KBM-7 (cell line): Measurements from ENCODE around the gene UGT2A1.
"Not testable (repeated sequence)": the region's sequence is repeated elsewhere in the genome, so short reads cannot be mapped to it uniquely, and the experiment has no call there.

ENCODE experiments used
- DNase-seq: peaks from one replicate; pipeline ENCODE4 v3.0.0-alpha.2; 2015
- in situ Hi-C: fragments of 300-500 bp; cut with MboI; formaldehyde crosslinking; loops from 2 replicates; pipeline ENCODE4 v1.14.3; 2020; ENCODE audit warnings: low sequenced_read_pairs, low pct_unique_long_range_greater_than_20kb, mixed read lengths

The UGT2A1 gene

GRCh38 chr4:69653147-69653546, at the start of gene UGT2A1:
UGT2A1 (minus strand) TSS chr4:69653247; CDS start chr4:69647644, 5,603 bp downstream.
- in situ Hi-C loops = no loop called here
- no peak for DNase-seq

GRCh38 chr4:69702201-69702600, 49.2 kb upstream of the UGT2A1 start:
- no peak for DNase-seq
- in situ Hi-C loops = no loop called here

DNA sequence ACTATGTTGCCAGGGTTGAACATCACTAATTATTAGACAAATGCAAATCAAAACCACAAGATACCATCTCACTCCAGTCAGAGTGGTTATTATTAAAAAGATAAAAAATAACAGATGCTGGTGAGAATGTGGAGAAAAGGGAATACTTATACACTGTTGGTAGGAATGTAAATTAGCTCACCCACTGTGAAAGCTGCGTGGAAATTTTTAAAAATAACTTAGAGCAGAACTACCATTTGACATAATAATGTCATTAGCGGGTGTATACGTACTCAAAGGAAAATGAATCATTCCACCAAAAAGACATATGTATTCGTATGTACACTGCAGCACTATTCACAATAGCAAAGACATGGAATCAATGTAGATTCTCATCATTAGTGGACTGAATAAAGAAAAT, 48.6 kb upstream of the UGT2A1 start:
- in situ Hi-C loops = no loop called here
- no peak for DNase-seq

DNA sequence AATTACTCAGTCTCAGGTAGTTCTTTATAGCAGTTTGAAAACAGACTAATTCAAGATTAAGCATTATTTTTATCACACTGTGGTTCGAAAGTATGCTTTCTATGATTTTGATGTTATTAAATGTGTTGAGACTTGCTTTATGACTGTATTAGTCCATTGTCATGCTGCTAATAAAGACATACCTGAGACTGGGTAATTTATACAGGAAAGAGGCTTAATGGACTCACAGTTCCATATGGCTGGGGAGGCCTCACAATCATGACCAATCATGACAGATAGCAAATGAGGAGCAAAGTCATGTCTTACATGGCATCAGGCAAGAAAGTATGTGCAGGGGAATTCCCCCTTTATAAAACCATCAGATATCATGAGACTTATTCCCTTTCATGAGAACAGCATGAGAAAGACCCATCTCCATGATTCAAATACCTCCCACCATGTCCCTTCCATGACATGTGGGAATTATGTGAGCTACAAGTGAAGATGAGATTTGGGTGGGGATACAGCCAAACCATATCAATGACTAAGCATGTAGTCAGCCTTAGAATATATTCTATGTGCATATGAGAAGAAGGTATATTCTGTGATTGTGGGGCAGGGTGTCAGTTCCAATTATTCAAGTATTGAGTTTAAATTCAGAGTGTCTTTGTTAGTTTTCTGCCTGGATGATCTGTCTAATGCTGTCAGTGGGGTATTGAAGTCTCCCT, 44.6 kb upstream of the UGT2A1 start:
- no peak for DNase-seq

GRCh38 chr4:69689599-69689998, 36.6 kb upstream of the UGT2A1 start:
- in situ Hi-C loops = no loop called here
- peak; percentile 42 for DNase-seq

More for the DNA sequence above, 44.6 kb upstream of the UGT2A1 start:
- in situ Hi-C loops = loop anchor here (10.0 kb wide), 1 partner anchor 187 kb away; no protein-coding TSS in a partner anchor

GRCh38 chr4:69684804-69685203, 31.8 kb upstream of the UGT2A1 start:
- in situ Hi-C loops = no loop called here
- no peak for DNase-seq

DNA sequence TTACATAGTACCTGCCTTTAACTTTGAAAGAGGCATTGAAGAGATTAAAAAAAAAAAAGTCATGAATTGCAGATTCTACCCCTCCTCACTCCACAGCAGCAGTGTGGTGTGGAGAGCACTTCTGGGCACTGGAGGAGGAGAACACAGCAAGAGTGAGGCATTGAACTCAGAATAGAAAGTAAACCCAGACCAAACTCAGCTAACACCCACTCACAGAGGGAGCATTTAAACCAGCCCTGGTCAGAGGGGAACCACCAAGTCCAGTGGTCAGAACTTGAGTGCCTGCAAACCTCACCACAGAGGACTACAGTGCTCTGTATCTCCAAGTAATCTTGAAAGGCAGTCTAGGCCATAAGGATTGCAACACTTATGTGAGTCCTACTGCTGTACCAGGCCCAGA, 15.6 kb upstream of the UGT2A1 start:
- DNase-seq = no peak
- in situ Hi-C loops = no loop called here

GRCh38 chr4:69664009-69664408, 11.0 kb upstream of the UGT2A1 start:
- in situ Hi-C loops, DNase-seq: not testable (repeated sequence)

DNA sequence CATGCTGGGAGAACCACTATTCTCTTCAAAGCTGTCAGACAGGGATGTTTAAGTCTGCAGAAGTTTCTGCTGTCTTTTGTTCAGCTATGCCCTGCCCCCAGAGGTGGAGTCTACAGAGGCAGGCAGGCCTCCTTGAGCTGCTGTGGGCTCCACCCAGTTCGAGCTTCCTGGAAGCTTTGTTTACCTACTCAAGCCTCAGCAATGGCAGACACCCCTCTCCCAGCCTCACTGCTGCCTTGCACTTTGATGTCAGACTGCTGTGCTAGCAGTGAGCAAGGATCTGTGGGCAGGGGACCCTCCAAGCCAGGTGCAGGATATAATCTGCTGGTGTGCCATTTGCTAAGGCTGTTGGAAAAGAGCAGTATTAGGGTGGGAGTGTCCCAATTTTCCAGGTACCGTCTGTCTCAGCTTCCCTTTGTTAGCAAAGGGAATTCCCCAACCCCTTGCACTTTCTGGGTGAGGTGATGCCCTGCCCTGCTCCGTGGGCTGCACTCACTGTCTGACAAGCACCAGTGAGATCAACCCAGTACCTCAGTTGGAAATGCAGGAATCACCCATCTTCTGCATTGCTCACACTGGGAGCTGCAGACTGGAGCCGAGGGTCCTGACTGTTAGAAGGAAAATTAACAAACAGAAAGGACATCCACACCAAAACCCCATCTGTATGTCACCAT, 8.2 kb upstream of the UGT2A1 start:
- in situ Hi-C loops = not testable (repeated sequence)

DNA sequence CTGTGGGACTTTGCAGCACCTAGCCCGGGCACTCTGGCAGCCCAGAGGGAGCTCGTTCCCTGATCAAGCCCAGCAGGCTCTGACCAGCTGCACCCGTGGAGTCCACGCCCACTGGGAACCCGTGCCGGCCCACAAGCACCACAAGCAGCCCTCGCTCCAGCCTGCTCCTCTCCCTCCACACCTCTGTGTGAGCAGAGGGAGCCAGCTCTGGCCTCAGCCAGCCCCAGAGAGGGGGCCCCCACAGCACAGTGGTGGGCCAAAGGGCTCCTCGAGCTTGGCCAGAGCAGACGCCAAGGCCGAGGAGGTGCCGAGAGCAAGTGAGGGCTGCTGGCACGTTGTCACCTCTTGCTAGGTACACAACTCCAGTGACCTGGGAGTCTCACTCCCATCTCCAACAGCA, 5.1 kb upstream of the UGT2A1 start:
- in situ Hi-C loops = no loop called here
- DNase-seq = no peak

More for the DNA sequence above, 8.2 kb upstream of the UGT2A1 start:
- not testable (repeated sequence) for DNase-seq

- DNase-seq = no peak
- in situ Hi-C loops = no loop called here
These were observed 3.7 kb upstream of the UGT2A1 start for GRCh38 chr4:69656653-69657158.

DNA sequence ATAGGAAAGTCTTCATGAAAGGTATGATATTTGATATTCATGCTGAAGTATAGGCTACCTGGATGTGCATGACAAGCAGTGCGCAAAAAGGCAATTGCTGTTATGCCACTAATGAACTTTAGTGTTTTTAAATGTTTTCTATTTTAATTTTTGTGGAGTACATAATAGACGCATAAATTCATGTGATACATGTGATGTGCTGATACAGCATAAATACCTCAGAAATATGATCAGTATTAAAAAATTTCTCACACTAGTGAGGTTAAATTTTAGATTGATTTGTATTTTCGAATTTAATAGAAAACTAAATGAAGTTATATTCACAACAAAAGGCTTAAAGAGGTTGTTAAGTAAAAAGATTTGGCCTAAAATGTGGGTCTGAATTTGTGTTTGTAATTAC, 2.2 kb downstream of the UGT2A1 start:
- DNase-seq = no peak
- in situ Hi-C loops = no loop called here

DNA sequence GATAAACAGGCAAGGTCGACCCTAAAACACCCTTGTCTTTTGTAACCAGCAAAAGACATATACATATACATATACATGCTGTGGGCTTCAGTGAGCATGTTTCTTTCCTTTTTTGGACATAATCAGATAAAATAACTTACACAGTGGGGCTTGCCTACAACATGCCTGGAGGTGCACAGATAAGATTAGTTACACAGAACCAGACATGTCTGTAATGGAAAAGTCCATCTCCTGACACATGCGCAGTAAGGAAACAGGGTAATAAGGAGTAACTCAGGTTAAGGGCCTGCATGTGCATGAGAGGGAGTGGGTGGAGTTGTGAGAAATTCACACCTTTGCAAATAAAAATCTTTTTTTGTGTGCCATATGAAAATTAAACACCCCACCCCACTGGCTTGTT, 3.4 kb downstream of the UGT2A1 start:
- in situ Hi-C loops = no loop called here
- peak; percentile 4 for DNase-seq

GRCh38 chr4:69649207-69649606, 3.8 kb downstream of the UGT2A1 start:
- DNase-seq = no peak
- in situ Hi-C loops = no loop called here

DNA sequence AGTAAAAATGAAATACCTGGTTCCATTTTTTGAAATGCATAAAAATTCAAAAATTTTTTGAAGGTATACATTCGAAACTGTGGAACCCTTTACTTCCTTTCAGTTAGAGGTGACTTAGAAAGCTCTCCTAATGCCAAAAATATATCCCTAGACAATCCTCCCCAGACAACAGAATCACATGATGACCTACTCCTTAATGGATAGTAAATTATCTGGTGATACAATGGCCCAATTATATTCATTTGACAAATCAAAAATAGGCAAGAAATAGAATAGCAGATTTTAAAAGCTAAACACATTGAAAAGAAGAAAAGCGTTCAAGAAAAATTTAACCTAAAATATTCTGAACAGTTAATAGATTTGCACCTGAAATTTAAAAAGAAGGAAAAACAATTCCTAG, 10.1 kb downstream of the UGT2A1 start:
- in situ Hi-C loops = no loop called here
- DNase-seq = no peak

DNA sequence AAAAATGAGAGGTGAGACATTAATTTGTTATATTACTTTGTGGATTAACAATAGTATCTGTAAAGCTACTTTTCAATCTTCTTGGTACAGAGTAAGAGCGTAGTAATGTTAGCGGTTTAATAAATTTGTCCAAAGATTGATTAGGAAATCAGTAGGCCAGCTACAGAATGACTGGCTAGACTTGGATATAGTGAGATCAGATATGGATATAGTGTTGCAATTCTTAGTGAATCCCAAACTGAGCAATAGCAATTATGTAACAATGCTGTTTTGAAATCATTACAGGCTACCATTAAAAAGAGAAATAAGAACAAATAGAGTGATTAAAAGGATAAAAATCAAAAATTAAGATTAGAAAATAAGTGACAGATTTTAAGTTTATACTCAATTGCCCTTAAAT, 12.8 kb downstream of the UGT2A1 start:
- no peak for DNase-seq
- in situ Hi-C loops = no loop called here

- no peak for DNase-seq
- in situ Hi-C loops = no loop called here
These were observed 13.5 kb downstream of the UGT2A1 start, which contains the start of gene UGT2A2 for GRCh38 chr4:69639542-69639941. UGT2A2 (minus strand) TSS chr4:69639642; CDS start chr4:69639640, 2 bp downstream.

DNA sequence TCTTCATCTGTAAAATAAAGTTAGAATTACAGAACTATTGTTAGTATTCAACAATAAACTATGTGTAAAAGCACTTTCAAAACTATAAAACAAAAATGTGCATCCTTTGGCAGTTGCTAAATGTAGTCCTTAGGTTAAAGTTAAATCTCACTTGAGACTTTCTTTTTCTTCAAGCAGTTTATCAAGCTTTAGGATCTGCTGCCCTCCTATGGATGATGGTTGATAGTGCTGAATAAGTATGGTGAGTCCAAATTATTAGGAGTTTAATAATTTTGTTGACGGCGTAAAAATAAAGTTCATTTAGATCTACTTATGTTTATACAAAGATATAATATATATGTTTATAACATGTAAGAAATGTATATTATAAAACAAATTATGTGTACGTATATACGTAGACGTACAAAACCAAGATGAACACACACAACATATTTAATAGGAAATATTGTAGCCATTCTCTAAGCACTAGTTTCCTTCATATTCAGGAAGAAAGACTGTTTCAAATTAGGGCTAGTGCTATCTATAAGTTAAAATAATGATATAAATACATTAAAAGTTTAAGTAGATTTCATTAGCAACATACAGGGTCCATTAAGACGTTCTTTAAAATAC, 35.9 kb downstream of the UGT2A1 start:
- peak; percentile 53 for DNase-seq
- in situ Hi-C loops = no loop called here

GRCh38 chr4:69610484-69610883, 42.6 kb downstream of the UGT2A1 start:
- DNase-seq = peak; percentile 8
- in situ Hi-C loops = no loop called here

GRCh38 chr4:69601065-69601464, 52.0 kb downstream of the UGT2A1 start:
- in situ Hi-C loops = no loop called here
- DNase-seq = no peak
